Activated CD8-positive, alpha-beta T cell treated with anti-CD3 and anti-CD28 coated beads for 36 hours (primary cell): ENCODE measurements around the gene ZEB1. TPM values are rescaled to one million over a fixed set of nuclear protein-coding genes. Genes with fewer than 3 reads are reported as not detected.

ENCODE experiments used
- ATAC-seq: fragments of 200-7000 bp; cut with Tn5 transposase; one replicate; pipeline ENCODE4 v1.10.0; 2021; ENCODE audit warnings: mild to moderate bottlenecking, moderate library complexity
- CTCF ChIA-PET: fragments of 350-600 bp; sonication (Branson Sonifier 250); formaldehyde crosslinking; loops from one replicate; lab custom pipeline; 2021; ENCODE audit warnings: antibody characterized with exemption; lab: Charles Lee
- POLR2A ChIA-PET: fragments of 350-600 bp; sonication (Branson Sonifier 250); formaldehyde crosslinking; loops from one replicate; lab custom pipeline; 2021; ENCODE audit warnings: antibody characterized with exemption; lab: Charles Lee
- DNase-seq: peaks from one replicate; pipeline ENCODE4 v3.0.0-alpha.2; 2020
- H3K27ac Mint-ChIP-seq: one replicate; pipeline ENCODE4 v1.8.0; 2021; ENCODE audit warnings: mild to moderate bottlenecking, mixed read lengths
- H3K27me3 Mint-ChIP-seq: one replicate; pipeline ENCODE4 v1.8.0; 2021; ENCODE audit warnings: mixed read lengths
- H3K36me3 Mint-ChIP-seq: one replicate; pipeline ENCODE4 v1.8.0; 2021; ENCODE audit warnings: low read depth, mixed read lengths
- H3K4me1 Mint-ChIP-seq: one replicate; pipeline ENCODE4 v1.8.0; 2021; ENCODE audit warnings: low read depth, mixed read lengths
- H3K4me3 Mint-ChIP-seq: one replicate; pipeline ENCODE4 v1.8.0; 2021; ENCODE audit warnings: mild to moderate bottlenecking, moderate library complexity, mixed read lengths
- H3K9me3 Mint-ChIP-seq: one replicate; pipeline ENCODE4 v1.8.0; 2021; ENCODE audit warnings: mixed read lengths
- intact Hi-C: fragments of 100-400 bp; cut with micrococcal nuclease; formaldehyde crosslinking; loops from one replicate; pipeline ENCODE4 v1.10.0; 2022
- total RNA-seq, 2 experiments: library from RNA; stranded (reverse); gene quantifications; one replicate each; pipeline ENCODE4 v1.2.3, GENCODE V29; 2021
- TF ChIP-seq, protein P1 (sequence below): fragments of 200-600 bp; IDR thresholded peaks from one replicate; pipeline ENCODE4 v1.8.0; 2022; ENCODE audit warnings: antibody characterized with exemption, mild to moderate bottlenecking

Gene ZEB1
- total RNA-seq, 2 experiments from 2014 or later = 28.4 to 29.7 TPM

GRCh38 chr10:31458974-31459373 is 140.0 kb downstream of the ZEB1 start:
- H3K9me3 Mint-ChIP-seq = peaks cover 29% of the 10 kb centered on the region
- no peak overlapping the region for H3K4me3 Mint-ChIP-seq
- DNase-seq (no peak), ATAC-seq (no peak)
- CTCF ChIA-PET = interaction anchor here (2.1 kb wide), 1 partner anchor 9 kb away, joined by 6 read pairs; no protein-coding TSS in a partner anchor
- intact Hi-C loops = no loop called here
- TF ChIP-seq, protein P1, sequence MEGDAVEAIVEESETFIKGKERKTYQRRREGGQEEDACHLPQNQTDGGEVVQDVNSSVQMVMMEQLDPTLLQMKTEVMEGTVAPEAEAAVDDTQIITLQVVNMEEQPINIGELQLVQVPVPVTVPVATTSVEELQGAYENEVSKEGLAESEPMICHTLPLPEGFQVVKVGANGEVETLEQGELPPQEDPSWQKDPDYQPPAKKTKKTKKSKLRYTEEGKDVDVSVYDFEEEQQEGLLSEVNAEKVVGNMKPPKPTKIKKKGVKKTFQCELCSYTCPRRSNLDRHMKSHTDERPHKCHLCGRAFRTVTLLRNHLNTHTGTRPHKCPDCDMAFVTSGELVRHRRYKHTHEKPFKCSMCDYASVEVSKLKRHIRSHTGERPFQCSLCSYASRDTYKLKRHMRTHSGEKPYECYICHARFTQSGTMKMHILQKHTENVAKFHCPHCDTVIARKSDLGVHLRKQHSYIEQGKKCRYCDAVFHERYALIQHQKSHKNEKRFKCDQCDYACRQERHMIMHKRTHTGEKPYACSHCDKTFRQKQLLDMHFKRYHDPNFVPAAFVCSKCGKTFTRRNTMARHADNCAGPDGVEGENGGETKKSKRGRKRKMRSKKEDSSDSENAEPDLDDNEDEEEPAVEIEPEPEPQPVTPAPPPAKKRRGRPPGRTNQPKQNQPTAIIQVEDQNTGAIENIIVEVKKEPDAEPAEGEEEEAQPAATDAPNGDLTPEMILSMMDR = no peak
- peaks cover 47% of the 10 kb centered on the region for H3K36me3 Mint-ChIP-seq
- no peak overlapping the region for H3K27ac Mint-ChIP-seq
- POLR2A ChIA-PET = no interaction called here
- H3K27me3 Mint-ChIP-seq = no peaks in the 10 kb centered on the region
- H3K4me1 Mint-ChIP-seq = peaks cover 14% of the 10 kb centered on the region

- no peaks in the 10 kb centered on the region for H3K27me3 Mint-ChIP-seq
- CTCF ChIA-PET = interaction anchor here (2.1 kb wide), 1 partner anchor 8 kb away, joined by 6 read pairs; no protein-coding TSS in a partner anchor
- no peak overlapping the region for H3K4me3 Mint-ChIP-seq
- ATAC-seq = no peak
- no peak for DNase-seq
- peaks cover 9% of the 10 kb centered on the region for H3K4me1 Mint-ChIP-seq
- POLR2A ChIA-PET = no interaction called here
- H3K27ac Mint-ChIP-seq = no peak overlapping the region
- peaks cover 27% of the 10 kb centered on the region for H3K9me3 Mint-ChIP-seq
- TF ChIP-seq, protein P1 = no peak
- peaks cover 43% of the 10 kb centered on the region for H3K36me3 Mint-ChIP-seq
- intact Hi-C loops = no loop called here
These were observed 141.2 kb downstream of the ZEB1 start for GRCh38 chr10:31460242-31460641.

DNA sequence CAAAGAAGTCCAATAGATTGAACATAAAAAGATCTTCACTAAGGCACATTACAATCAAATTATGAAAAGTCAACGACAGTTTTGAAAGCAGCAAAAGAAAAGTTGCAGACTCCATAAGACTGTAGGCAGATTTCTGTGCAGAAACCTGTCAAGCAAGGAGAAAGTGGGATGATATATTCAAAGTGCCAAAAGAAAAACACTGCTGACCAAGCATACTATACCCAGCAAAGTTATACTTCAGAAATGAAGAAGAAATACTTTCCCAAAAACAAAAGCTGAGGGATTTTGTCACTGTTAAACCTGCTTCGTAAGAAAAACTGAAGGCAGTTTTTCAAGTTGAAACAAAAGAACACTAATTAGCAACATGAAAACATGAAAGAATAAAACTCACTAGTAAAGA is 145.5 kb downstream of the ZEB1 start:
- no peaks in the 10 kb centered on the region for H3K27me3 Mint-ChIP-seq
- peaks cover 80% of the 10 kb centered on the region for H3K36me3 Mint-ChIP-seq
- ChIA-PET POLR2A (no interaction called here), CTCF (no interaction called here)
- no peak overlapping the region for H3K4me3 Mint-ChIP-seq
- H3K27ac Mint-ChIP-seq = no peak overlapping the region
- peaks cover 35% of the 10 kb centered on the region for H3K9me3 Mint-ChIP-seq
- no peaks in the 10 kb centered on the region for H3K4me1 Mint-ChIP-seq
- no peak for DNase-seq
- ATAC-seq = no peak
- intact Hi-C loops = no loop called here
- TF ChIP-seq, protein P1 = no peak

DNA sequence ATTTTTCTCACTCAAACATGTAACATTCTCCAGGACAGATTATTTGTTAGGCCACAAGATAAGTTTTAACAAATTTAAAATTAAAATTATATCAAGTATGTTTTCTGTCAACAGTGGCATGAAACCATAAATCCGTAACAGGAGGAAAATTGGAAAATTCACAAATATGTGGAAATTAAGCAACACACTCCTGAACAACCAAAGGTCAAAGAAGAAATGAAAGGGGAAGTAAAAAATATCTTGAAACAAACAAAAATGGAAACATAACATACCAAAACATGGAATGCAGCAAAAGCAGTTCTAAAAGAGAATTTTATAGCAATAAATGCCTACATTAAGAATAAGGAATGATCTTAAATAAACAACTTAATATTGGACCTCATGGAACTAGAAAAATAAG is 147.3 kb downstream of the ZEB1 start:
- Mint-ChIP-seq H3K9me3 (peaks cover 33% of the 10 kb centered on the region), H3K27ac (no peak overlapping the region), H3K4me3 (no peak overlapping the region), H3K36me3 (peaks cover 70% of the 10 kb centered on the region), H3K27me3 (no peaks in the 10 kb centered on the region), H3K4me1 (no peaks in the 10 kb centered on the region)
- TF ChIP-seq, protein P1 = no peak
- ChIA-PET POLR2A (no interaction called here), CTCF (interaction anchor here (0.6 kb wide), 1 partner anchor 112 kb away, joined by 3 read pairs; no protein-coding TSS in a partner anchor)
- intact Hi-C loops = no loop called here
- DNase-seq (no peak), ATAC-seq (no peak)

DNA sequence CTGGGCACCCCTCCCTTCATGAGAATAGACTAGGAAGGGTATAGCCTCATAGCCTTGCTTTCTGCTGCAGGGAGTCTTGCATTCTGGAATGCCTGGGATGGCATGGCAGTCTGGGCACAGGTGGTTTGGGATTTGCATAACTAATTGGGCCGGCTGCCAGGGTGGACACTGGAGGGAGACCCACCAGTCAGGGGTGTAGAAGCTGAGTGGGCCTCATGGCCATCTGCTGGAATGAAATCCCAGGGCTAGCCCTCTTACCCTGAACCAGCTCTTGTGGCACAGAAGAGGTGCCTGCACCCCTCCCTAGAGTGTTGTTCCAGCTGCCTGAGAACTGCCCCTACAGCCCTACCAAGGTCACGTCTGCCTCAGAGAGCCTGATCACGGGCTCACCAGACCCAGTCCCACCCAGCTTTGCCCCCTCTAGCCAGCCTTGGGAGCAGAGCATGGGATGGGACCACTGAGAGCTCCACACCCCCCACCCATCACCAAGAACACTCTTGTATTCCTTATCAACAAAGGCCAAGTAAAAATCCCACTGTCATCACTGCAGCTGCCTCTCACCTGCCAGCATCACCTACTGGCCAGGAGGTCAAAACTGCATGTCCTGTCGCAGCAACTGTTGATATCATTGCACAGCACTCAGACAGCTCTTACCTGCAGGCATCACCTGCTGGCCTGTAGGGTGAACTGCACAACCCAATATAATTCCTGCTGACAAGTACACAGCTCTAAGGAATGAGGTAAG is 148.9 kb downstream of the ZEB1 start:
- Mint-ChIP-seq H3K27ac (no peak overlapping the region), H3K27me3 (no peaks in the 10 kb centered on the region), H3K36me3 (peaks cover 57% of the 10 kb centered on the region), H3K9me3 (peaks cover 25% of the 10 kb centered on the region), H3K4me1 (no peaks in the 10 kb centered on the region), H3K4me3 (no peak overlapping the region)
- ChIA-PET POLR2A (no interaction called here), CTCF (interaction anchor here (0.9 to 1.7 kb wide), 7 partner anchors 9 to 683 kb away, joined by 3 to 6 read pairs (median 3); no protein-coding TSS in a partner anchor)
- ATAC-seq (no peak), DNase-seq (peak; percentile 11)
- intact Hi-C loops = no loop called here
- TF ChIP-seq, protein P1 = peak; percentile 43
